SKM-1 (cell line): ENCODE results near the gene ACOT7.
"Not testable (repeated sequence)": the region's sequence is repeated elsewhere in the genome, so short reads cannot be mapped to it uniquely, and the experiment has no call there.

Experiments
- DNase-seq: peaks from one replicate; lab custom pipeline; 2025; ENCODE audit not compliant: unreplicated experiment; lab: John Stamatoyannopoulos, UW

ACOT7 gene

DNA sequence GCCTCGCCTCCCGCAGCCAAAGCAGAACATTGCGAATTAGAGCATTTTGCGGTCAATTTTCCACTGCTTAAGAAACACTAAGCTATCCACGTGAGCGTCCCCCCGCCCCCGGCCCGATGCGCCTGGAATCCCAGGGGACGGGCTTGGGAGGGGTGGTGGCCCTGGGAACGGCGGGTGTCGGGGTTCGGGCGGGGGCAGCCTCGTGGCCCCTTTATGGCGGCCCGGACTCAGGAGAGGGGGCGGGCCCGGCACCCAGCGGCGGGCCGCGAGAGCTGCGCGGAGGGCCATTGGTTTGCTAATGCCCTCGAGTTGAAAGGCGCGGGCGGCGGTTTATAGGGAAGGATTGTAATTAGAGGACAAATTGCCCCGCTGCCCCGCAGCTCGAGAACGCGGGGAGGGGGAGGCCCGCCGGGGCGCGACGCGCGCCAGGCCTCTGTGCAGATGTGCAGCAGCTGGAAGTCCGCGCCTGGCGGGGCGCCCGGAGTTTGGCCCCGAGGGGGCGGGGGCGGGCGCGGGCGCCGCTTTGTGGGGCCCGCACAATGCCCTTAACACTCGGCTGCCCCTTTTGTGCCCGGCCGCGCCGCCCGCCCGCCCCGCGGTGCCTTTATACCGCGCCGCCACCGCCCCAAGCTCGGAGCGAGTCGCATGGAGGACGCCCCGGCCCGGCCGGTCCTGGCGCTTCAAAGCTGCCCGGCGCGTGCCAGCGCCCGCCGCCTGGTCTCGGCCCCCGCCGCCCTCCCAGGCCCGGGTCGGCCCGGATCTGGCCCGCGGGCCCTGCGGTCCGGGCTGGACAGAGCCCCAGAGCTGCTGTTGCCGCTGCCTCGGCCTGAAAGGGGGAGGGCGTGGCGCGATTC is 151.5 kb downstream of the ACOT7 start:
- no peak for DNase-seq

GRCh38 chr1:6241107-6241886 is 152.3 kb downstream of the ACOT7 start:
- no peak for DNase-seq

- DNase-seq, result no peak
Observed at GRCh38 chr1:6239950-6240768, 153.4 kb downstream of the ACOT7 start.

DNA sequence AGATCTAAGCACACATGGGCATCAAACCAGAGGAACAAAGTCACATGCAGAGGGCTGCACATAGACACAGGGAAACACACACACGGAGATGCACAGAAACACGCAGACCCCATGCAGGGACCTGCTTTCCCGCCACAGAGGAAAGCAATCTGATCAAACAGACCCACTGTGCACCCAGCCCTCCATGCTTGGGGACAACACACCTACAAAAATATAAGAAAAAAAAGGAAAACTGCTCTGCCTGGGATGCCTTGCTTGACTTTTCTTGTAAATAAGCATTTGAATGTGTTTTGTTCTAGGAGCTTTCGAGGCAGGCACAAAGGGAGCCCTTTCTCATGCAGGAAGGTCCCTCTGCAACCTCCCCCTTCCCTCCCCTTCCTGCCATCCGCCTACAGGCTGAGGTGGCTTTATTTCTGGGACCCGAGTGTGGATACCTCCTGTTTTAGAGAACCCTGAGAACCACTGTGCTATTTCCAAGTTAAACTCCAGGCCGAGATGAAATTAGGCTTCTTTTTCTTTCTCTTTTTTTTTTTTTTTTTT is 154.3 kb downstream of the ACOT7 start:
- DNase-seq, result no peak

DNA sequence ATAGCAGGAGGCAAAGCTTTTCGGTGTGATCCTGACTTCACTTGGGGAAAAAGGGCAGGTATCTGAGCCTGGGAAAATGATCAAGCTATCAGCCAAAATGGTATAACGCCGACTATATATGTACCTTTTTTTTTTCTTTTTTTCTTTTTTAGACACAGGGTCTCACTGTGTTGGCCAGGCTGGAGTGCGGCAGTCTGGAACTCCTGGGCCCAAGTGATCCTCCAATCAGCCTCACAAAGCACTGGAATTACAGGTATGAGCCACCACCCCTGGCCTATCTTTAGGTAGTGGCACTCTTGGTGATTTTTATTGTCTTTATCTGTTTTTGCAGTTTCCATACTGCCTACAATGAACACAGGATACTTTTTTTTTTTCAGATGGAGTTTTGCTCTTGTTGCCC is 156.5 kb downstream of the ACOT7 start:
- DNase-seq, result no peak

DNA sequence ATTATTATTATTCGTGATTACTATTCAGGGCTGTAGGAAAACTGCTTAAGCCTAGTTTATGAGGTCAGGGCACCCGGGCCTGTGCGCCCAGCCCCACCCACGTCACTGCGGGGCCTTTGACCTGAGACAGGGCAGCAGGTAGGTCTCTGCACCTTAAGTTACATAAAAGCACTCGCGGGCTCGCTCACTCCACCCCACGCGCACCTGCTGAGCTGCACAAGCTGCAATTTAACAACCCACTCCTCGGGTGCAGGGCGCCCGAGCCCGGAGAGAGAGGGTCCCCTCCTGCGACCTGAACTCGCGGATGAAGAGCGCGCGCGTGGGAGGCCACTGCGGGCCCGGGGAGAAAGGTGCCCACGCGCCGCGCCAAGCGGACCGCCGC is 158.3 kb downstream of the ACOT7 start:
- DNase-seq, result no peak

GRCh38 chr1:6234502-6235295 is 158.9 kb downstream of the ACOT7 start:
- DNase-seq, result no peak

DNA sequence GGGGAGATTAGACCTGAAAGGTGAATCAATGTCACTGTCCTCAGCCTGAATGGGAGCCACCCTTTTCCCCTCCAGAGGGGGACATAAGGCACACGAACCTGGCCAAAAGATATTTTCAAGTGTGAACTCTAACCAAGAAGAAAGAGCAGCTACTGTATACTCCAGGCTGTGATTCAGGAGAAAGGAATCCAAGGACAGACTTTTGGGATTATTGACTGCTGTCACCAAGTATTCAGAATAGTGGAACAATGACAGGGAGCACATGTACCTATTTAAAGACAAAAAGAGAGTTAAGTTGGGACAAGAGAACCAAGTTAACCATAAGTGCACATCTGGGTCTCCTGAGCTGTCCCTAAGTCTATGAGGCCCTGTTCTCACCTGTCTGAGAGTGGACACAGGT is 160.2 kb downstream of the ACOT7 start:
- no peak for DNase-seq

- DNase-seq, result no peak
Observed at GRCh38 chr1:6225651-6226050, 167.9 kb downstream of the ACOT7 start.

GRCh38 chr1:6224718-6225117 is 168.8 kb downstream of the ACOT7 start:
- no peak for DNase-seq

- DNase-seq, result no peak
Observed at GRCh38 chr1:6223617-6224016, 169.9 kb downstream of the ACOT7 start.

DNA sequence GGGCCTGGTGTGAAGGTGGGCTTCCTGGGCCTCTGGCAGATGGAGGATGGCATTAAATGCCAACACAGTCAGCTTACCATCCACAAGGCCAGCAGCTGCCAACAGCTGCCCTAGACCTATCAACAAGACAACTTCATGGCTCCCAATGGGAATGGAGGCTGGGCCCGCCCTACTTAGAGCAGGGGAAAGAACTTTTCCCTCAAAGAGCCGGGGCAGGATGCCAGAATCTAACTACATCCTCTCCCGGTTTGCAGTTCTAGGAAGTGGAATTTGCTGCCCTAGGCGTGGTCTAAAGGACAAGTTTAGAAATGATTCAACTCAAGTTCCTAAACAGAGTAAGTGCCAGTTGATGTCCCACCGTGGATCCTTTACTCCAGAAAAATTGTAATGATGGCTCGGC is 170.9 kb downstream of the ACOT7 start:
- no peak for DNase-seq

- DNase-seq, result no peak
Observed at GRCh38 chr1:6221210-6221784, 172.3 kb downstream of the ACOT7 start.

- no peak for DNase-seq
Observed at GRCh38 chr1:6220236-6220635, 173.3 kb downstream of the ACOT7 start.

DNA sequence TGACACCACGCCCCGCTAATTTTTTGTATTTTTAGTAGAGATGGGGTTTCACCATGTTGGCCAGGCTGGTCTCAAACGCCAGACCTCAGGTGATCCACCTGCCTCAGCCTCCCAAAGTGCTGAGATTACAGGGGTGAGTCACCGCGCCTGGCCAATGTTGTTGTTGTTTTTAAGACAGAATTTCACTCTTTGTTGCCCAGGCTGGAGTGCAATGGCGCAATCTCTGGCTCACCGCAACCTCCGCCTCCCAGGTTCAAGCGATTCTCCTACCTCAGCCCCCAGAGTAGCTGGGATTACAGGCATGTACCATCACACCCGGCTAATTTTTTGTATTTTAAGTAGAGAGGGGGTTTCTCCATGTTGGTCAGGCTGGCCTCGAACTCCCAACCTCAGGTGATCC is 173.9 kb downstream of the ACOT7 start:
- DNase-seq, result not testable (repeated sequence)

- DNase-seq, result no peak
Observed at GRCh38 chr1:6218375-6219164, 175.0 kb downstream of the ACOT7 start.
